Measurements from ENCODE around the gene DEDD.

GRCh38 chr1:161175771-161176453 lies 43.4 kb upstream of the DEDD start:
- TF ChIP-seq POLR2AphosphoS5 (IDR thresholded peaks at IDR 0.05) (no peak), CTCF (IDR thresholded peaks at IDR 0.05) (no peak), EP300 (IDR thresholded peaks at IDR 0.05) (no peak), POLR2A (IDR thresholded peaks at IDR 0.05) (no peak)
